NCI-H2196 (cell line): ENCODE data around the gene RNF220.

Experiments used
- DNase-seq: peaks from one replicate; lab custom pipeline; 2025; ENCODE audit not compliant: unreplicated experiment; lab: John Stamatoyannopoulos, UW

The RNF220 gene

DNA sequence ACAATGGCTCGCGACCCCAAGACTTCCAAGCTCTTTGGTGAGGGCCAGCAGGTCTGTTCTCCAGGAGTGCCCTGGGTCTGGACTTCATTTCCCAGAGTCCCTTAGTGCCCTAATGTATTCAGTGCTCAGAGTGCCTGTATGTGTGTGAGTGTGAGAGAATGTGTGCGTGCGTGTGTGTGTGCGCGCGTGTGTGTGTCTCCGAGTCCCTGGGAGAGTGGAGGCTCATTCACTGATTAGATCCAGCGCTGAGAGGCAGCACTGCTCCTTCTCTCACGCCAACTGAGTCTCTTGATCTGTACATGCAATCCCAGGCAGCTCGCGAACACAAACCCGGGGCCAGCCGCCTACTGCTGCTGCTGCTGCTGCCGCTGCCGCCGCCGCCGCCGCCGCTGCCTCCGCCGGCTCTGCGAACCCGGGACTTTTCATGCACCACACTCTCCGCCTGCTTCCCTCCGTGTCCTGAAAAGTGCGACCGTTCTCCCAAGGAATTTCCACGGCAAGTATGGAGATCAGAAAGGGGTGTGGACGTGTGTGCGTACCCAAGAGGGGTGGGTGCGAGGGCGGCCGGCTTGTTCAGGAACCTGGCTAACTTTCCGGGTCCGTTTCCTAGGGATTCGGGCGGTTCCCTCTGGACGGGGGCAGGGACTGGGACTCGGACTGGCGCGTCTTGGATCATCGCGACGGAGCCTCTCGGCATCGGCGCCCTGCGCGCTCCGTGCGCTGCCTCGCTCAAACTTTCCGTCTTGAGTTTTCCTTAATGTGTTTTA lies at the start of gene RNF220:
TSS of gene RNF220 (plus strand) at position 225 of the 767 bp plus-strand sequence.
- peak; percentile 73 for DNase-seq

DNA sequence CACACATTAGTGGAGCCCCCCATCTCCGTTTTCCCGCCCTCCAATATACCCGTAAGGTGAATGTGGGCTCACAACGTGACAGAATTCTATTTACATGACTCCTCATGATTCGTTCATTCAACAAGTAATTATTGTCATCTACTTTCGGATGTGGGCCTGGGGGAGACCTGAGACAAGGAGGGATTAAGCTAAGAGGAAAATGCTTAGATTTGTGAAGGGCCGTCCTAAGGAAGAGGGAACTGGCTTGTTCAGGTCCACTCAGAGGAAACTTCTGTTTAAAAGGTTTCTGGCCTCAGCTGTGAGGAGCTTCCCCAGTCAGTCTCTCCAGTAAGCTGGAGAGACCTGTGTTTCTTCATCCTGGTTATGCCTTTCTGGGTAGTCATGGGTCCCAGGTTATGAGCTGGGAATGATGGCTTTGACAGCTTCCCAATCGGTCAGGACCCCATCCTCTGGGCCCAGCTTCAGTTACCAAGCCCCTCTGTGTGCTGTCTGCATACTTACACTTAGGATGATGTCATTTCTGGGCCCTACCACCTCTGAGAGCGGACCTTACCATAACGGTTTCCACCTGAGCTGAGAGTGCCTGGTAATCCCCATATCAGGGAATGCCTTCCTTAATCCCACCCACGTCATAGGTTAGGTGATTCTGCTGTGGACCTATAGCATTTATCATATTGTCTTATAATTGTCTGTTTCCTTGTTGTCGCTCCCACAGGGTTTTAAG lies 49.3 kb upstream of the RNF220 start:
- no peak for DNase-seq

- no peak for DNase-seq
These were observed 47.3 kb upstream of the RNF220 start for GRCh38 chr1:44357710-44358109.

GRCh38 chr1:44359234-44359935 lies 45.7 kb upstream of the RNF220 start:
- no peak for DNase-seq

DNA sequence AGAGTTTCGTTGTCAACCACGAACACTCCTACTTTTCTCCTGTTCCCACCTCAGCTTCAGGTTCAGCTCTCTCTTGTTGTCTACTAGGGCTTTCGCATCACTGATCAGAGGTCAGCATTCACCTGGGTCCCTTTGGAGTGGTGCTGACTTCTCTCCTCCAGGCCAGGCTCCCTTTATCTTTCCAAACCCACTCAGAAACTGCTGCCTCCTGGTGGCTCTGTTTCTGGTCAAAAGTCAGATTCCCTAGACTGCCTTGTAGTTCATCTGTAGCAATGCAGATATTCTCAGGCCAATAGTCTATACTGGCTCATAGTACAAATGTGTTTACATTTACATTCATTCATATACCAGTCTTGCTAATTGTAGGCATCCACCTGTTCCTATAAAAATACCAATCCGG lies 43.6 kb upstream of the RNF220 start:
- no peak for DNase-seq

DNA sequence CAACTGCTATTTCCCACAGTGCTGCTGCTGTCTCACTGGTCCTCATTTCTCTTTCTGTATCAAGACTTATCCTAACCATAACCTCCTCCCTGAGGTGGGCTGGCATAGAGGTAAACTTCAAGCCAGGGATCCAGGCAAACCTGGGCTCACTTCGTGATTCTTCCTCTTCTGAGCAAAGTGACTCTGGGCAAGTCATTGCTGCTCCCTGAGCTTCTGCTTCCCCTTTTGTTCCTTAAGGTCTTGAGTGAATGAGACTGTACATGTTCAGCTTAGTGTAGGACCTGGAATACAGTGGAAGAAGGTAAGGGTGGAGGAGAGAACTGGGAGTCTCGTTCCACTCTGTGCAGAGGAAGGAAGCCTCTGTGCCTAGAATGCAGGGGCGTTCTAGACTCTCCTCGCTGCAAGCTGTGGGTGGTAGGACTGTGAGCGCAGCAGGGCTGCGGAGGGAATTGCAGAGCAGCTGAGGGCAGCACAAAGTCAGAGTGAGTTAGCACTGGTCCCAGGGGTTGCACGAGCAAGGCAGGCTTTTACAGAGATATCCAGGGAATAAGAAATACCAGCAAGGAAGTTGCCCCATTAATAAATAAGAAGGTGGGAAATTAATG lies 38.6 kb upstream of the RNF220 start:
- DNase-seq, result no peak

- no peak for DNase-seq
These were observed 37.1 kb upstream of the RNF220 start for GRCh38 chr1:44367944-44368343.

- no peak for DNase-seq
These were observed 36.4 kb upstream of the RNF220 start for GRCh38 chr1:44368471-44369151.

- DNase-seq, result no peak
These were observed 33.8 kb upstream of the RNF220 start for GRCh38 chr1:44371206-44371605.

DNA sequence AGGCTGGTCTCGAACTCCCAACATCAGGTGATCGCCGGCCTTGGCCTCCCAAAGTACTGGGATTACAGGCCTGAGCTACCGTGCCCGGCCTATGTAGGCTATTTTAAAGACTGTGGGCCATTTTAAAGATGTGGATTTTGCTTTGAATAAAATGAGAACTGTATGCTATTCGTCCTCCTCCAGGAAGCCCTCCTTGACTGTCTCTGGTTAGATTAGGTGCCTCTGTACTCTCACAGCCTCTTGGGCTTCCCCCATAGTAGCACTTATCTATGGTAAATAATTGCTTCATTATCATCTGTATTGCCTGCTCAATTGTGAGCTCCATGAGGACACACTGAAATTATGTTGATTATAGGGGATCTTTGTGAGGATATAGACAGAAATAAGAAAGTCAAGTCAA lies 29.5 kb upstream of the RNF220 start:
- DNase-seq, result no peak

- peak; percentile 31 for DNase-seq
These were observed 26.9 kb upstream of the RNF220 start for GRCh38 chr1:44377925-44378784.

- no peak for DNase-seq
These were observed 24.3 kb upstream of the RNF220 start for GRCh38 chr1:44380666-44381177.

- no peak for DNase-seq
These were observed 16.5 kb upstream of the RNF220 start for GRCh38 chr1:44388551-44388950.

DNA sequence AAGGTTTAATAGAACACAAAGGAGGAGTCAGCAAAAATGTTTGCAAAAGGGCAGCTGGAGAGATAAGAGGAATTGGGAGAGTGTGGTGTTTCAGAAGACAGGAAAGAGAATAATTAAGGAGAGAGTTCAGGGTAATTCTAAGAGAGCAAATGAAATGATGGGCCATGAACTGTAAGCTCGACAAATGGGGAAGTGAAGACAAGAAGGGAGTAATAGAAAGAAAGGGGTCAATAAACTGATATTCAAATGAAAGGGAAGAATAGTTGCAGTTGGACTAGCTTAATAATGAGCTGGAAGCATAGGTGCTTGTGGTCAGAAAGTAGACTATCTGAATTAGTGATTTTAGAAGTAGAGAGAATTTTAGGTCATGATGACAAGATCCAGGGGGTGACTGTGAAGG lies 15.6 kb upstream of the RNF220 start:
- no peak for DNase-seq

DNA sequence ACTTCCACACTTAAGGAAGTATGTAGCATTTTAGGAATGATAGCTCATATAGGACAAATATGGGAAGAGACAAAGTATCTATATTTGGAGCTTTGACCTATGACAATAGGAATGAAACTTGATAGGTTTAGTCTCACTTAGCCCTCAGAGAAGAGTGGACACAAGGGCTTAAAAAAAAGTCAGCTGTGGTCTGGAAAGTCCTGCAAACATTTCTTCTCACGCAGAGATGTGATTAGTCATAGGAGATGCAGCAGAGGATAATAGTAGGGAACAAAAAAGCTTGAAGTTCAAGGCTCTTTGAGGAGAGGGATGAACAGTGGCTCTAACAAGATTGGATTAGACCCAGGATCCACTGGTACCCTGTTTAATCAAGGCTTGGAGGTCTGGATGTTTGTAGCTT lies 14.8 kb upstream of the RNF220 start:
- no peak for DNase-seq

- DNase-seq, result no peak
These were observed 3.5 kb upstream of the RNF220 start for GRCh38 chr1:44401256-44402228.

DNA sequence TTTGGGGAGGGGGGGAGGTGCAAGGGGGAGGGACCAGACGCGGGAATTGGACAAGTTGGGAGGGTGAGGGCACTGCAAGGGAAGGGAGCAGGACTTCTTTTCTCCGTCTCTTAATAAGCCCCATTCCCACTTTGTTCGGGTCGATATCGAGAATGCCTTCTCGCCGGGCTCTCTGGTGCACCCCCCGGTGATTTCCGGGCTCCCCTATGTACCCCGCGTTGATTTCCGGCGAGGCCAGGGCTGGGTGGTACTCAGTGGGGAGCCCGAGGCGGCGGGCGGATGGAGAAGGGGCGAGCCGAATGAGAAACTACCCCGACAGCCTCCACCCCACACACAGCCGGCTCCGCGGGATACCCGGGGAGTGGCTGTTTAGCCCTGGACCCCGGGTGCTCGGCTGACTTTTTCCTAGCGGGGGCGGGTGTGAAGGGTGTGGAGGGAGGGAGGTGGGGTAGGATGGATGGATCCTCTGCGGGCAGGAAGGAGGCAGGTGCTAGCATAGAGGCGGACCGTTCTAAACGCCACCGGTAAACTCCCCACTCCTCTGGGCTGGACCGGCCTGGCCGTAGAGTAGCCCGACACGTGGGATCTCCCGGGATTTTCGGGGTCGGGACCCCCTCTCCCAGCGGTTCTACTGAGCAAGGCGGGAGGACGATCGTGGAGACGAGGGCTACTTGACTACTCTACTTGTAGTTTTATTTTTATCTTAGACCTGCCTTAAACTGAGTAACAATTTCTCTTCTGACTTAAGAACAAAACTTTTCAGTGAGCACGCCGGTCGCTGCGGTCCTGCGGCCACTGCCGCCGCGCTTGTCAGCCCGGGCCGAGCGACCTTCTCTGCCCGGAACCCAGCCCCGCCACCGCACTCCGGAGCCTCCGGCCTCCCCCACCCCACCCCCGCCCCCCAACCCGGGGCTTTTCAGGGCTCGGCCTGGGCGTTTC lies 1.0 kb downstream of the RNF220 start:
- DNase-seq, result peak; percentile 29
